Activated T-cell treated with anti-CD3 and anti-CD28 coated beads for 48 hours (primary cell): ENCODE data around the gene NRXN3.

ENCODE experiments used
- DNase-seq: peaks from one replicate; pipeline ENCODE4 v3.0.0-alpha.2; 2020; ENCODE audit warnings: low read depth

NRXN3 gene

DNA sequence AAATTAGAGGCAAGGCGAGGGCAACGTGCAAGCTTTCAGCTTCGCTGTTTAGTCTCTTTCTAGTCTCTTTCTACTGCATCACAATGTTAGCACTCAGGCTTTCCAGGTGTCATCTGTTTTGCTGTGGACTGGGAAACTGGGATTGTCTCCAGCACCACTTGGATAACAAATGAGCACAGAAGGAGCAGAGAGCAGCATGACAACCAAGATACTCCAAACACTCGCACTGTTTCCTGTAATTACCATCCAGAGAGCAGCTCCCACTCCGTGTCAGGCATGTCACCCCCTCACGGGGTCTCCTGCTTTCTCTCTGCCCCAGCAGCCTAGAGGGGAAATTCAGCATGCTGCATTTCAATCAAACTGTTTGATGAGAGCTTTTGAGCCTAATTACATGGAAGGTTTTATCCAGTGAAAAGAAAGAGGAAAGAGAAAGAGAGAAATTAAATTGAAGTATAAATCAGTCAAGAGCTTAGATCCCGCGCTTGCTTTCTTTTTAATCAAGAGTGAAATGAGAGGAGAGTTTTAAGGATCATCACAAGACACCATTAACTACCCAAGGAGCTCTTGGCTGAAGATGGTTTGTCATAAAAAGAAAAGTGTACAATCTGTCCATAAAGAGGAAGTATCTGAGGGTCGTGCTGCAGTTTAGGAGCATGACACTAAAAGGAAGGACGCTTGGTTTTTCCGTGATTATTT, 1123.5 kb downstream of the NRXN3 start:
- no peak for DNase-seq

DNA sequence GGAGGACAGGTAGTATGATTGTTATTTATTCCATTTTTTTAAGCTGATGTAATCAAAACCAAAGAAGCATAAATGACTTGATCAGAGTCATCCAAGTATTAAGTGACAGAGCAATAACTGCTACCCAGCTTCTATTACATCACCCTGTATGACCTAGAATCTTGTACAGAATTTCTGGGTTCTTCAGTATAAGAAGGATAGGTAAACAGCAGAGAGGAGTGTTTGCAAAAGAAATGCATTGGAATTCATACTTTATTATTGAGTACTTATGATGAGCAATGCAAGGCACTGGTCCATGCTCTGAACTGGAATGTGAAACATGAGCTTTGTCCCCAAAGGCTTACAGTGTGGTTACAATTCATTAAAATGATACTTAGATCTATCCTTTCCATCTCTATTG, 1124.3 kb downstream of the NRXN3 start:
- no peak for DNase-seq

DNA sequence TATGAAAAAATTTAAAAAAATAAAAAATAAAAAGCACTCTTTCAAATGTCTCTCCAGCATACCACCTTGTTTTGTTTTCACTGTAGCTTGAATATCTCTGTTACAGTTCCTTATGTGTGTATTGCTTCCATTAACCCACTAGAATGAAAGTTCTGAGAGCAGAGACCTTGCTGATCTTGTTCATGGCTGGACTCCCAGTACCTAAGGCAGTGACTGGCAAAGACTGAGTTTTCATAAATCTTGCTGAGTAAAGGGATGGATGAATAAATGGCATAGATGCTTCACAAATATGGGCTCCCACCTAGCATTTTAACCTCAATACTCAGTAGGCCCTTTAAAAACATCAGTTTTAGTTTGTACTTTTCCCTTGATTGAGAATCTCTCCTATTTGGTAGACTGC, 1125.2 kb downstream of the NRXN3 start:
- no peak for DNase-seq

DNA sequence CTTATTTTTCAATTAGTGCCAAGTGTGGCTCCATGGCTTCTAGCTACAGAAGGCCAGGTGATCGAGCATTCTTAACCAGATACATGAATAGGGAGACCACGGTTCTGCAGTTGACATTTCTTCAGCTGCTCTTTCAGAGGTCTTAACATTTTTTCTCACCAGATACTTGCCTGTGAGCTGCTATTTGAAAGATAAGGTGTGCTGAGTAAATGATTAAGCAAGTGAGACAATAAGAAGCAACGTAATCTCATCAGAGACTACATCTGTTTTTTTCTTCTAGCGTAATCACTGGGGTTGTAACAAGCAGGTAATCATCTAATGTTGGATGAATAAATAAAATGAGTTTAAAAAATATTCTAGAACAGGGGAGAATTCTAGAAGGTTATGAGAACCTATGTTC, 1128.2 kb downstream of the NRXN3 start:
- no peak for DNase-seq

DNA sequence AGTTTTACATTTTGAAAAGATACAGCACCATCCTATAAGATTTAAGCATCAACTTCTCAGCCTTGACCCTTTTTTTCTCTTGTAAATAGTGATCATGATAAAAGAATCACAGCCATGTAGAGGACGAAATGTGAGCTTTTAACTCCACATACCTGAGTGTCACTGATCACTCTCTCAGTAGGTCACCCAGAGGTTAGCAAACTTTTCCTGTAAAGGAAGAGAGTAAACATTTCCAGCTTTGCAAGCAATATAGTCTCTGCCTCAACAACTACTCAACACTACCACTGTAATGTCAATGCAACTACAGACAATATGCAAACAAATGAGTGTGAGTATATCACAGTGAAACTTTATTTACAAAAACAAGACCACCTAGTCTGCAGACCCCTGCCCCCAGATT, 1129.0 kb downstream of the NRXN3 start:
- DNase-seq = no peak

DNA sequence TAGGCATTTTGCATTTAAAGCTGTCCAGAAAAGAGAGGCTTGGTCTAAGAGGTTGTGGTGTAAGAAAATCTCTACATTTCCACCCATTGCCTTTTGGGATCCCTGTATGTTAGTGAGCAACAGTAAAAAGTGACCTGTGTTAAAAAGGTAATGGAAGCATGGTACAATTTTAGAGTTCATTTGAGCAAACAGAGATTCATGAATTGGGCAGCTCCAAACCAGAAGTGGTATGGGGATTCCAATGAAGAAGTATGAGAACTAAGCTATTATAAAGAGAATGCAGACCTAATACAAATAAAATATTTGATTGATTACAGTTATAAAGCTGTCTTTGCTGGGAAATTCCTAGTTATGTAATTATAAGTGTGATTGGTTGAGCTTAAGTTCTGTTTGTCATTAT, 1134.1 kb downstream of the NRXN3 start:
- no peak for DNase-seq

DNA sequence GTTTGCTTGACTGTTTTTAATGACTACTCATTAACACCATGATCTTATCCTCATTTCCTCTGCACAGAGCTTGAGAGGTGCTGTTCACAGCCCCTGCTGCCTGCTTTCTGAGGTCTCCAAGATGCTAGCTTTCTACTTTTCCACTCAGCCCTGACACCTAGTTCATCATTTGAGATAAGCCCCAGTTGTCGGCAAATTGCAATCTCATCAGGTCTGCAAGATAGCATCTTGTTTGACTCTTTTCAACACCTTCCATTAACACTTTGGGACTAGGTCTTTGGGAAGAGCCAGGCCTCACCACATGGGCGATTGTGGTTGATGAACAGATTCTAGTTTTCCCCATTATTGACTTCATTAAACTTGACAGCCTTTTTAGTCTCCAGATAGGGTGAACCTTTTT, 1136.4 kb downstream of the NRXN3 start:
- no peak for DNase-seq

DNA sequence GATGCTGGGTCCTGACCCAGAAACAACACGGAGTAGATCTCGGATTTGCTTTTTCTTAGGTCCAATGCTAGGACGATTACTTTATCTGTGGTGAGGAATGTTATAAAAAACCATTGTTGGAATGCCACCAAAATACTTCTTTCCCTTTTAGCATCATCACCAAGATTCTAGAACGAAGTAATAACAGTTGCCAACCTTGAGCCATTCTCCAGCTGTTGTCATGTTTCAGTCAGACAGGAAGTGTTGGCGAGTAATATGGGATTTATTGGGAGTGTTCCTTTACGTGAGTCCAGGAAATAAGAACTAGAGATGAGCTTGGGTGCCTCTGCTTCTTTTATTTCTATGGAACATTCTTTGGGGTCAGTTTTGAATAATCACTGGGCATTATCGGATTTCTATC, 1148.2 kb downstream of the NRXN3 start:
- DNase-seq = no peak

DNA sequence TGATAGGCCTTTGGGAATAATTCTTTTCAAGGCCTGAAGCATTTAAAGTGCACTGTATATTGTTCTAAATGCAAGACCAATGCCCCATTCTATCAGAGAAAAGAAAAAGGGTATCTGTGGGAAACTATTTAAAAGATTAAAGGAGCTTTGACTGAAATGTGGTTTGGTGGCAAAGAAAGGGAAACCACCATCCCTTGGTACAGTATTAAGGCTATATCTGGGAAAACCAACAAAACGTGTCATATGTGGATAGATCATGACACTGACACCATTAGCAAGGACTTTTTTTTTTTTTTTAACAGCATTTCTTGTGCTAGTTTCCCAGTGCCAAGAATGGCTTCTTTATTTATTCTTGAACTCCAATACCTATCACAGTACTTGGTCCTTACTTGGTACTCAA, 1150.4 kb downstream of the NRXN3 start:
- DNase-seq = no peak

DNA sequence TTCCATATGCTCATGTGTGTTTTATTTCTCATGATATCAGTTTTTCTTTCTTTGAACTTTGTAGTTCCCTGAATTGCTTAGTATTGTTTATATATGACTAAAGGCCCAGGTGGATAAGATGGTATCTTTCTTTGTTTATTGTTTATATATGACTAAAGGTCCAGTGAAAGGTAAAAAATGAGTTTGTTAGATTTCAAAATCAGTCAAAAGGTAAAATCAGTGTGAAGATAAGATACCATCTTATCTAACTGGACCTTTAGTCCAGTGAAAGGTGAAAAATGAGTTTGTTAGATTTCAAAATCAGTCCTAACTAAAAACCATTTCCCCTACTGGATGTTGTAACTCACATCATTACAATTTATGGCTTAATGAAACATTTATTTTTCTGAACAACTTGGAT, 1150.9 kb downstream of the NRXN3 start:
- no peak for DNase-seq

DNA sequence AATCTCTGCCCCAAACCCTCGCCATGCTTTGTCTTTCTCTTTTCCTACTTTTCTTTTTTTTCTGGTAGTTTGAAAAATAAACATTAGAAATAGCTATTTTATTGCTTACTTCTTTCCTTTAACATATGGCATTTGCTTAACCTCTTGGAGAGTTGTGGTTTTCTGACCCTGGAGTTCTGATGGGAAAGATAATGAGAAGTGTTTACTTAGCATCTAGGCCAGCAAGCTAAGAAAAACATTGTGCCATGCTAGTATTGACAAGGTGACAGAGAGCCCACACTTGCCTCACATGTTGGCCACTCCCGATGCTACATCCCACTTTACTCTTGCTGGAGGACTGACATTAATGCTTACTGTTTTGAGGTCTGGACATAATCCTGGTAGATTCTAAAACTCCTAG, 1154.9 kb downstream of the NRXN3 start:
- no peak for DNase-seq

DNA sequence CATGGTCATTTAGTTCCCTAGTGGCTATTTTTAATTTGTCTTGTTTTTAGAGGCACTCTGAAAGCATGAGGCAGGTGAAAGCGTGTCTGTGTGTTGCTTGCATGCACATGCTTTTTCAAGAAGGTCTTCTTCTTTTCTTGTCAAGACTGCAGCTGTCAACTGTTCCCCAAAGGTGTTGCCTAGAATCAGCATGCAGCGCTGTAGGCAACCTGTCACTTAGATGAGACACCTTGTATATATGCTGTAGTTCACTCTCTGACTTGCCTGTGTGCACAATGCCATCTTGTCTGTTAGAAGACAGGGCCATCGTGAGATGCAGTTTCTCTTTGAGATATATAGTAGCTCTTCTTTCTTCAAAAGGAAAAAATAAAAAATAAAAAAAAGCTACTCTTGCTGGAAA, 1155.4 kb downstream of the NRXN3 start:
- DNase-seq = no peak

DNA sequence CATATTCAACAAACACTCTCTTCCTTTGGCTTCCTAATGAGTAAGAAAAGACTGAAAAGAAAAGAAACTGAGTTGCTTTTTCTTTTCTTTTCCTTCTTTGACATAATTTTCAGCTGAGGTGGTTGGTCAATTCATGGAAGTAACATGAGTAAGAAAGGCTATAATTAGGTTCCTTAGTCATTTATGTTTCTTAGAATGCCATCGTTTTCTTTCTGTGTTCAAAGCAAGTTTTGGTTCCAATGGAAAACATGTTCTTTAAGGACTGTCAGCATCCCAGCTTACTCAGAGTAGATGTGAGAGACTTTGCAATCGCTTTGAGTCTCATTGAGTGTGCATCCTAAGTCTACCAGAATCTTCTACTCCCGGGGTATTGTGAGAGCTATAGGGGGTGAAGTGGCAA, 1158.7 kb downstream of the NRXN3 start:
- no peak for DNase-seq

DNA sequence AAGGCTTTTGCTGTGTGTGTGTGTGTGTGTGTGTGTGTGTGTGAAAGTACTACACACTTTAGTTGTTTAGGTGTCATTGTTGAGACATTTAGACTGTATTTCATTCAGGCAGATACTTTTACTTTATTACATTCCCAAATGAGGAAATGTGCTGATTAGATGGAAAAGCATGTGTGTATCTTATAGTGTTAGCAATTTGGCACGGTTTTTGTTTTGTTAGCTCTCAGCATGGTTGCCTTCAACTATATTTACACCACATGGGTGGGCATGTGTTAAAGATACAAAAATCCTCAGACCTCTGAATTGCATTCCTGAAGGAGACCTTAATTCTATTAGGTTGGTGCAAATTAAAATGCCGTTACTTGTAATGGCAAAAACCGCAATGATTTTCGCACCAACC, 1161.7 kb downstream of the NRXN3 start:
- DNase-seq = no peak

DNA sequence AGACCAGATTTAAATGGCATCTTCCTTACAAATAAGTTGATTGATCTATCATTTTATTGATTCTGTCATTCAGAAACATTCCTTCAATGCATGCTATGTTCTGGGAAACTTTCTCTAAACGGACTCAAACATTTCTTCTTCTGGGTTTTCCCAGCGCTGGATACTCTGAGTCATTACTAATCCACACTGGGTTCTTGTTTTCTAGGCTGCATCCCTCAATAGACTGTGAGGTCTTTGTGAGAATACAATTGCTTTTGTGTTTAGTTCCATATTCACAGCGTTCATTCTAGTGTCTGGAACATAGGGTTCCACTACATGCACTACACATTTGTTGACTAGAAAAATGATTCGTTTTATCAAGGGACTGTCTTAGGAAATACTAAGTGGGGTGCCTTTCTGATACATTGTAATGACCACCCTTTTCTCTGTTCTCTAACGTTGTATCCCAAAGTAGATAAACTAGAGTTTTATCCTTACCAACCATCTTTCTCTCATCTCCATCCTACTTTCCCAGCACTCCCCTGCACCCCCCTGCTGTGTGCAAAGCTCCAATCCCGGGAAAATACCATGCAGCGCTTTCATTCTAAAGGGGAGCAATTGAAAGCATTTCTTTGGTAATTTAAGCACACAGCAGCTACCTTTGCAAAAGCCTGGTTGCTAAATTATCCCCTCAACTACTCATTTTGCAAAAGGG, 1162.5 kb downstream of the NRXN3 start:
- DNase-seq = no peak

DNA sequence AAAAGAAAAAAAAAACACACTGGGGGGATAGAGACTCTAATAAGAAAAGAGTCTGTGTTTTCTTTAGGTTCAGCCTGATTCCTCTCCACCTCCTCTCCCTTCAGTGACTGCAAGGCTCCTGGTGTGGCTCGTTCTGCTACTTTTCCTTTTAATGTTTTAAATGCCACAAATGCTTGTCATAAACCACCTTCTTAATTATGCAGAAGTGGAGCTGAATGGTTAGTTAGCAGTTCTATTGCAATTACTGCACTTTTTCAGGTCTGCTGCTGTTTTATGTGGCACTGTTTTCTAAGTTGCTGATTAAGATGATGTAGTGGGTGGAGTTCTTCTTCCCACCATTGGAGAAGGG, 1163.0 kb downstream of the NRXN3 start:
- no peak for DNase-seq

DNA sequence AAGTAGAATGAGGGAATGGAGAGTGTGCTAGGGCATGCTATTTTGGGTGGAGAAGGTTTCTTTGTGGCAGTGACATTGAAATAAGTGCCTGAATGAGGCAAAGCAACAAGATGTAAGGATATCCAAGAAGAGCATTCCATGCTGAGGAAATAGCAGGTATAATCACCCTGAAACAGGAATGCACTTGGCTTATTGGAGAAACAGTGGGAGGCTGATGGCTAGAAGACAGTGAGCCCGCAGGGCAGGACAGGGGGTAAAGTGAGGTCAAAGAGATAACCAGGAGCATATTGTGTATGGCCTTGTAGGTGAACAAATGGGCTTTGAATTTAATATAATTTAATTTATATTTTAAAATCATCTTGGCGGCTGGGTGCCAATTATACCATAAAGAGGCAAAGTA, 1164.1 kb downstream of the NRXN3 start:
- DNase-seq = no peak

DNA sequence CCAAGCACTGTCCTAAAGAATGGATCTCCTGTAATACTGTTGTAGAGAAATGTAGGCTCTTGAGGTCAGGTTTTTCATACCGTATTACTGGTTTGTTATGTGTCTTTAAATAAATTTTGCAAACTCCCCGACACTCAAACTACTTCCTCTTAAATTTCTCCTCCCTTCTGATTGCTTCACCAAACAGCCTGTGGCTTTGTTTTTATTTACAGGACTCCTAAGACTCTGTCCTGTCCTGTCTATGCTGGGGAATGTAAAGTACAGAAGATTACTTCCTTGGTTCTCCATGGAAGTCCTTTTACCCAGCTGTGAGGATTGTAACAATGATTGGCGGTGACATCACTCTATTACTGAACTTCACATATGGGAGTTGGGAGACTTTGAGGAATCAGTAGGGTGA, 1167.6 kb downstream of the NRXN3 start:
- no peak for DNase-seq

DNA sequence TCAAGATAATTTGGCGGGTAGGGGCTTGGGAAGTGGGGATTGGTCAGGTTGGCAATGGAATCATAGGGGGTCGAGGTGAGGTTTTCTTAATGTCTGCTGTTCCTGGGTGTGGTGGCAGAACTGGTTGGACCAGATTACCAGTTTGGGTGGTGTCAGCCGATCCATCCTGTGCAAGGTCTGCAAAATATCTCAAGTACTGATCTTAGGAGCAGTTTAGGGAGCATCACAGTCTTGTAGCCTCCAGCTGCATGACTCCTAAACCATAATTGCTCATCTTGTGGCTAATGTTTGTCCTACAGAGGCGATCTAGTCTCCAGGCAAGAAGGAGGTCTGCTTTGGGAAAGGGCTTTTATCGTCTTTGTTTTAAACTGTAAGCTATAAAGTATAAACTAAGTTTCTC, 1172.8 kb downstream of the NRXN3 start:
- DNase-seq = no peak

DNA sequence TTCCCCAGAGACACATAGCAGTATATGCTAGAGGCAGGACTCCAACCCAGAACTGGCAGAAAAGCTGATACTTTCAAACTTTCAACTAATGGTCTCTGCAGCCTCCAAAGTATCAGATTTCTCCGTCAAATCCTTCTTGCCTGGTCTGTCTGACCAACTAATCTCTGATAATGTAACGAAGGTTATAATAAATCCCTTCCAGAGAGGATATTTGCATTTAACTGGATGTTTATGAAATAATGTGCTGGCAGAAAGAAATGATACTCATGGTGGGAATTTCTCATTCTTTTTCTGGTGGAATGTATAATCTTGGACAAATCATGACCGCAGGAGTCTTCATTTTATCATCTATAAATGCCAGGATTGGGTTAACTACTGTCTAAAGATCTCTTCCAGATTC, 1180.8 kb downstream of the NRXN3 start:
- DNase-seq = no peak

DNA sequence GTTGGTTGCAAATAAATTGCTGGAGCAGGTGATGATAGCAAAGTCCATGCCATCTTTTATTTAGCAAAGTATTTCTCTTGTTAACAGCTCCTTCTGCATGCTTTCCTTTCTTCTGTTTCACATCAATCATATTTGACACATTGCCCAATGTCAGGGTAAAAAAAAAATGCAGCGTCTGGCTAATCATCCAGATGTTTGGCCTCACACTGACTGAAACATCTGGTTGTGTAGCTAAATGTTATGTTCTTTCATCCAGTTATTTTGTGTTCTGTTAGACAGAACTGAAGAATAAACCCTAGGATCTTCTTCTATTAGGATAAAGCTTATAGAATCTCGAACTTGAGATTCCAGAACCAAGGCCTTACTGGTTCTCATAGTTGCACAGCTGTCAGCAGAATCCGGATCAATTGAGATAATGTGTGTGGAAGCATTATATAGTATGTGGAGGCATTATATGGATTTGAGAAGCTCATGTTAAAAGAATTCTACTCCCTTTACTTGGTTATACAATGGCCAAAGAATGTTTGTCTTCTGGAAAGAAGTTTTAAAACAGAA, 1182.0 kb downstream of the NRXN3 start:
- no peak for DNase-seq

DNA sequence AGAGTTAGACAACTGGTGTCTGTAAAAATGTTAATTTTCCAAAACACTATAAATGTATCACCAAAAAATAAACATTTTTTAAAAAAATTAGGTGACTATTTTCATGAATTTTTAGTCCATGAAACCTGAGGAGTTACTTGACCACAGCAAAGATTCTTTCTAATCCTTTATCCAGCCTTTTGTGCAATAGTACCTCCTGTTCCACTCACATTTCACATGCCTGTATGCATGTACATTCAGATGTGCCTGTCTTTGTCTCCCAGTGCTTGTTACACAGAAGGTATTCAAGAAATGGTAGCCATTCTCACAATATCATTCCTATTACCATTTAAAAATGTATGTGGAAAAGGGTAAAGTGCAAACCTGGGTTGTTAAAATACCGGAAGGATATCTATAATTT, 1184.2 kb downstream of the NRXN3 start:
- no peak for DNase-seq

DNA sequence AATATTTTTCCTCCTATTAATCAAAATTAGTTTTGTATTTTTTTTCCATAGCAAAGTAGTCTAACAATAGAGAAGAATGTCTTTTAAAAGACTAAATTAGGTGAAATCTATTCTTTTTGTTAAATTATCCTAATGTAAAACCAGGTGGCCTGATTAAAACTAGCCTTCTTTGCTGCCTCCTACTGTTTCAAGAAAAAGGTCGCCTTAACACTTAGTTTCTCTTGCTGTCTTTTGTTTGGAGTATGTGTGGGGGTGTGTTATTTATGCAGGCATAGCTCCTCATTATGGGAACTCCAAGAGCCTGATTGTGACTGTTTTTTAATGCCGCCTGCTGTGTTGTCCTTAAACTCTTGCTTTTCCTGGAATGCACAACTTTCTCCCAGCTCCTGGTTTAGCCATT, 1185.9 kb downstream of the NRXN3 start:
- DNase-seq = no peak

DNA sequence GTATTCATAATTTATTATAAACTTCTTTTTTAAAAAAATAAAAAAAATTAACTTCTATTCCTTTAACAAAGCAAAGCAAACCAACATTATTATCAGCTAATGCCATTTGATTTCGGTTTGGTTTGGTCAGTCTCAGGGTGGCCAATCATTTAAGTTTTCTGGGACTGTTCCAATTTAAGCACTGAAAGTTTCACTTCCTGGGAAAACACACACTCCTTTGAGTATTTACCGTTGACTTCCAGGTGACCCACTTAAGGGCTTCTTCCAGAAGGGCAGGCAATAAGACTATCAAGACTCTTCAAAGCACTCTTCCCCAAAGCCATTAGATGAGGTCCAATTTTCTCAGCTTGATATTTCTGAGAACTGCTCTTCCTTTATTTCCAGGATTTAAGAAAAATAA, 1187.1 kb downstream of the NRXN3 start:
- no peak for DNase-seq
